ENCODE results near the gene CFAP161. TPM values are rescaled to one million over a fixed set of nuclear protein-coding genes. Genes with fewer than 3 reads are reported as not detected.

Gene CFAP161
- total and polyA plus RNA-seq, 9 of the 15 experiments (the other 6 are each of a cell fraction or from before 2014, with no cell fraction given) = 25.8 to 83.3 (median 75.6) TPM

DNA sequence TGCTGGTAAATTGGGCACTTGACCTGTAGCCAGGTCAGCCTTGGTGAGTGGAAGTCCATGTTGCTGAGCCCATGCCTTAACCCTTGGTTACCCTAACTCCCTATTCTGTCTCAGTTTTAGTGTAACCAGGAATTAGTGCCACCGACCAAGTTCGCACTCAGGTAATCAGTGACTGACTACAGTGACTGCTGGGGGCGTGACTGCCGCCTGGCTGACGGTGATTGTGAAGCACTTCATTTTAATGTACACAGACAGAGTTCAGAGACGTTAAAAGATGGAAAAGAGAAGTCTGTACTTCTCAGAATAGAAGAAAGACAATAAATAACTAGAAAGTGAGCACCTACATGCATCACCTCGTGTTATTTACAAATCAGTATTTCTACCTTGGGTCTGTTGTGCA lies 17.3 kb downstream of the CFAP161 start (continued):
- TF ChIP-seq, protein P1, sequence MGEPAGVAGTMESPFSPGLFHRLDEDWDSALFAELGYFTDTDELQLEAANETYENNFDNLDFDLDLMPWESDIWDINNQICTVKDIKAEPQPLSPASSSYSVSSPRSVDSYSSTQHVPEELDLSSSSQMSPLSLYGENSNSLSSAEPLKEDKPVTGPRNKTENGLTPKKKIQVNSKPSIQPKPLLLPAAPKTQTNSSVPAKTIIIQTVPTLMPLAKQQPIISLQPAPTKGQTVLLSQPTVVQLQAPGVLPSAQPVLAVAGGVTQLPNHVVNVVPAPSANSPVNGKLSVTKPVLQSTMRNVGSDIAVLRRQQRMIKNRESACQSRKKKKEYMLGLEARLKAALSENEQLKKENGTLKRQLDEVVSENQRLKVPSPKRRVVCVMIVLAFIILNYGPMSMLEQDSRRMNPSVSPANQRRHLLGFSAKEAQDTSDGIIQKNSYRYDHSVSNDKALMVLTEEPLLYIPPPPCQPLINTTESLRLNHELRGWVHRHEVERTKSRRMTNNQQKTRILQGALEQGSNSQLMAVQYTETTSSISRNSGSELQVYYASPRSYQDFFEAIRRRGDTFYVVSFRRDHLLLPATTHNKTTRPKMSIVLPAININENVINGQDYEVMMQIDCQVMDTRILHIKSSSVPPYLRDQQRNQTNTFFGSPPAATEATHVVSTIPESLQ (CRISPR knock-in tag; IDR thresholded peaks at IDR 0.05) = no peak
- TF ChIP-seq, protein P2, sequence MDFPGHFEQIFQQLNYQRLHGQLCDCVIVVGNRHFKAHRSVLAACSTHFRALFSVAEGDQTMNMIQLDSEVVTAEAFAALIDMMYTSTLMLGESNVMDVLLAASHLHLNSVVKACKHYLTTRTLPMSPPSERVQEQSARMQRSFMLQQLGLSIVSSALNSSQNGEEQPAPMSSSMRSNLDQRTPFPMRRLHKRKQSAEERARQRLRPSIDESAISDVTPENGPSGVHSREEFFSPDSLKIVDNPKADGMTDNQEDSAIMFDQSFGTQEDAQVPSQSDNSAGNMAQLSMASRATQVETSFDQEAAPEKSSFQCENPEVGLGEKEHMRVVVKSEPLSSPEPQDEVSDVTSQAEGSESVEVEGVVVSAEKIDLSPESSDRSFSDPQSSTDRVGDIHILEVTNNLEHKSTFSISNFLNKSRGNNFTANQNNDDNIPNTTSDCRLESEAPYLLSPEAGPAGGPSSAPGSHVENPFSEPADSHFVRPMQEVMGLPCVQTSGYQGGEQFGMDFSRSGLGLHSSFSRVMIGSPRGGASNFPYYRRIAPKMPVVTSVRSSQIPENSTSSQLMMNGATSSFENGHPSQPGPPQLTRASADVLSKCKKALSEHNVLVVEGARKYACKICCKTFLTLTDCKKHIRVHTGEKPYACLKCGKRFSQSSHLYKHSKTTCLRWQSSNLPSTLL (IDR thresholded peaks at IDR 0.05) = no peak
- TF ChIP-seq KDM4B (IDR thresholded peaks at IDR 0.05; ENCODE audit: borderline replicate concordance in 2 of 2, low read depth in 1 of 2) (no peak), CBFA2T3 (IDR thresholded peaks at IDR 0.05) (0 out of 2 replicates have a peak, but pooled peaks have one; percentile 9), ZNF57 (CRISPR knock-in tag; IDR thresholded peaks at IDR 0.05) (no peak), HDAC3 (IDR thresholded peaks at IDR 0.05; ENCODE audit: borderline replicate concordance, partially characterized antibody) (no peak), PRMT5 (CRISPR knock-in tag; IDR thresholded peaks at IDR 0.05) (no peak), THRAP3 (IDR thresholded peaks at IDR 0.05; ENCODE audit: borderline replicate concordance) (no peak), CREM (IDR thresholded peaks at IDR 0.05; ENCODE audit: low read depth) (no peak), KLF1 (tag; IDR thresholded peaks at IDR 0.05) (no peak)
- TF ChIP-seq, protein P3, sequence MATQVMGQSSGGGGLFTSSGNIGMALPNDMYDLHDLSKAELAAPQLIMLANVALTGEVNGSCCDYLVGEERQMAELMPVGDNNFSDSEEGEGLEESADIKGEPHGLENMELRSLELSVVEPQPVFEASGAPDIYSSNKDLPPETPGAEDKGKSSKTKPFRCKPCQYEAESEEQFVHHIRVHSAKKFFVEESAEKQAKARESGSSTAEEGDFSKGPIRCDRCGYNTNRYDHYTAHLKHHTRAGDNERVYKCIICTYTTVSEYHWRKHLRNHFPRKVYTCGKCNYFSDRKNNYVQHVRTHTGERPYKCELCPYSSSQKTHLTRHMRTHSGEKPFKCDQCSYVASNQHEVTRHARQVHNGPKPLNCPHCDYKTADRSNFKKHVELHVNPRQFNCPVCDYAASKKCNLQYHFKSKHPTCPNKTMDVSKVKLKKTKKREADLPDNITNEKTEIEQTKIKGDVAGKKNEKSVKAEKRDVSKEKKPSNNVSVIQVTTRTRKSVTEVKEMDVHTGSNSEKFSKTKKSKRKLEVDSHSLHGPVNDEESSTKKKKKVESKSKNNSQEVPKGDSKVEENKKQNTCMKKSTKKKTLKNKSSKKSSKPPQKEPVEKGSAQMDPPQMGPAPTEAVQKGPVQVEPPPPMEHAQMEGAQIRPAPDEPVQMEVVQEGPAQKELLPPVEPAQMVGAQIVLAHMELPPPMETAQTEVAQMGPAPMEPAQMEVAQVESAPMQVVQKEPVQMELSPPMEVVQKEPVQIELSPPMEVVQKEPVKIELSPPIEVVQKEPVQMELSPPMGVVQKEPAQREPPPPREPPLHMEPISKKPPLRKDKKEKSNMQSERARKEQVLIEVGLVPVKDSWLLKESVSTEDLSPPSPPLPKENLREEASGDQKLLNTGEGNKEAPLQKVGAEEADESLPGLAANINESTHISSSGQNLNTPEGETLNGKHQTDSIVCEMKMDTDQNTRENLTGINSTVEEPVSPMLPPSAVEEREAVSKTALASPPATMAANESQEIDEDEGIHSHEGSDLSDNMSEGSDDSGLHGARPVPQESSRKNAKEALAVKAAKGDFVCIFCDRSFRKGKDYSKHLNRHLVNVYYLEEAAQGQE (IDR thresholded peaks at IDR 0.05; ENCODE audit: borderline replicate concordance) = peak; percentile 37; the same call in 1 of the 2 replicates
- TF ChIP-seq, protein P3 (CRISPR knock-in tag; IDR thresholded peaks at IDR 0.05; ENCODE audit: low read depth) = no peak
- TF ChIP-seq, protein P4, sequence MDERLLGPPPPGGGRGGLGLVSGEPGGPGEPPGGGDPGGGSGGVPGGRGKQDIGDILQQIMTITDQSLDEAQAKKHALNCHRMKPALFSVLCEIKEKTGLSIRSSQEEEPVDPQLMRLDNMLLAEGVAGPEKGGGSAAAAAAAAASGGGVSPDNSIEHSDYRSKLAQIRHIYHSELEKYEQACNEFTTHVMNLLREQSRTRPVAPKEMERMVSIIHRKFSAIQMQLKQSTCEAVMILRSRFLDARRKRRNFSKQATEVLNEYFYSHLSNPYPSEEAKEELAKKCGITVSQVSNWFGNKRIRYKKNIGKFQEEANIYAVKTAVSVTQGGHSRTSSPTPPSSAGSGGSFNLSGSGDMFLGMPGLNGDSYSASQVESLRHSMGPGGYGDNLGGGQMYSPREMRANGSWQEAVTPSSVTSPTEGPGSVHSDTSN (CRISPR knock-in tag; IDR thresholded peaks at IDR 0.05; ENCODE audit: low read depth) = no peak
- TF ChIP-seq, protein P4 (tag; conservative IDR thresholded peaks at IDR 0.05; ENCODE audit: low read depth) = no peak
